GM19328 (cell line): ENCODE results near the gene RPP25L.

Experiments used
- ATAC-seq: cut with Tn5 transposase; IDR thresholded peaks from one replicate; pipeline ENCODE4 v1.9.1; 2021; ENCODE audit warnings: mild to moderate bottlenecking, moderate library complexity; ENCODE audit not compliant: unreplicated experiment

Gene RPP25L

DNA sequence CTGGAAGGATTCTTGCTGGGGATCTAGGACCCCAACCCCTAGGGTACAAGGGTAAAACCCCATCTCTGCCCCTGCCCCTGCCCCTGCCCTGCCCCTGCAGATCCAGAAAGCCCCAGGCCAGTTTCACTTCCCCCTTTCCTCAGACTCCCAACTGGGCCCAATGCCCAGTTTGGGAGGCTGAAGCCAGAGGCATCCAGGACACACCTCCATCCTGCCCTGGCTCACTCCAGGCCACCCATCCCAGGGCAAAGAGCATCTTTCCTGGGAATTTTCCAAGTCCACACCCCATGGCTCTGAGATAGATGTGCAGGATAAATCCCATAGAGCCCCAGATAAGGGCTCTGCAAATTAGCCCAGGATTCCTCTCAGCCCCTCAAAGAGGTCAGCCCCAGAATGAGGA, 39.8 kb downstream of the RPP25L start:
- ATAC-seq: no peak

DNA sequence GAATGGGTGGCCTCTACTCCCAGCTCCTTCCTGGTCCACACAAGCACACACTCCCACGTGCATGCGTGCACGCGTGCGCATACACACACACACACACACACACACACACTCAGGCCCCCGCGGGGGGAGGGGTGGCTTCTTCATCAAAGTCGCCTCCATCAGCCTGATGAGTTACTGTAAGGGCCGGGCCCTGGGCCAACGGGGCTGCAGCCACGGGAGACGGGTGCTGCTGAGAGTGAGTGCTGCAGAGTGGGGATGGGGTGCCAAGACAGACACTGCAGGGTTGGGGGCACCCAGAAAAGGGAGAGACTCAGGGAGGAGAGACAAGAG, 40.5 kb downstream of the RPP25L start:
- no peak for ATAC-seq

DNA sequence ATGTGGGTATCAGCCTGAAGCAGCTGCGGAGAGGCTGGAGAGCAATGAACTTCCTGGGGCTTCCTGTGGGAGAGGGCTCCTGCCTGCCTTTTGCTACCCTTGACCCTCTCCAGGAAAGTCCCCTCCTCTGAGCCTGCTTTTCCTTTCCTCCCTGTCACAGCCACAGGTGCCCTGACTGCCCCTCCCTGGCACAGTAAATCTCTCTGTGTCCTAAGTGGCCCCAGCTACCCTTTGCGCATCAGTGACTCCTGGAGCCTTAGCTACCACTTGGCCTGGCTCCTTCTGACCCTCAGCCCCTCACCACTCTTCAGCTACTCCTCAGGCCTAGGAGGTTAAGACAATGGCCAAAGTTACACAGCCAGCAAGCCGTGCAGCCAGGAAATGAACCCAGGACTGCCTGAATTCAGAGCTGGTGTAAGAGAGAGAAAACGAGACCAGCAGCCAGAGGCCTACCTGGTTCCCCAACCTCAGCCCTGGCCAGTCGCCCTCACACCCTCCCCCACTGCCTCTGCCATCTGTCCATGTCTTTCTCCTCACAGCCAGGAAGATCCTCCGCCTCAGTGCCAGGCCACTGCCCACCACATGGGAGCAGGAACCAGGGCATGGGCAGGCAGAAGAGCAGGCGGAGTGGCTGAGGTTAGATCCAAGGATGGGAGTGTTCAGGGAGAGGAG, 41.0 kb downstream of the RPP25L start:
- ATAC-seq: no peak

DNA sequence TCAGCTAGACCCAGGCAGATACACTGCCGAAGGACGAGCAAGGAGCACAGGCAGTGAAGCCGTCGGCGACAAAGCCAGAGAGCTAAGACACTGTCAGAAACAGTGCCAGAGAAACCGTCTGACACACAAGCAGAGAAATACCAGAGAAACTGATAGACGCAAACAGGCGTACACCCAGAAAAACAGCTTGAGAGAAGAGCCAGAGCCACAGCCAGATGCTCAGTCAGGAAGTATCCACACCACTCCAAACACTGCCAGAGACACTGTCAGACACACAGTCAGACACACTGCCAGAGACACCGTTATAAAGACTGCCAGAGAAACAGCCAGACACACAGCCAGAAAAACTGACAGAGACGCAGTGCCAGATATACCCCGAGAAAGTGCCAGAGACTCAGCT, 41.5 kb downstream of the RPP25L start:
- no peak for ATAC-seq

DNA sequence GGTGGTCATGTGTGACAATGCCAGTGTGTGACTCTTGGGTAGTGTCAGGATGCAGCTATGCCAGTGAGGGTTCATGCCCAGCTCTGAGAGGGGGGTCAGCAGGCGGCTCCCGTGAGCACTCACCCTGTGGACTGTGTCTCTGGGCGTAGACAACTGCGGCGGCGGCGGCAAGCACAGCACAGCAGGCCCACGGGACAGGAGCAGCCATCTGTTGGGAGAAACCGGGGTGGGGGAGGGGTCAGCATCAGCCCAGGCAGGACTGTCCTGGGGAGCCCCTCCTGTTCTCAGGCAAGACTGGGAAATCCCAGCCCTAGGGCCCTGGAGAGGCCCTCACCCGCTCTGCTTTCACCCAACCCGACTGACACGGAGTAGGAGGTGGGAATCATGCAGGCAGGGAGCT, 43.1 kb downstream of the RPP25L start:
- ATAC-seq: no peak

DNA sequence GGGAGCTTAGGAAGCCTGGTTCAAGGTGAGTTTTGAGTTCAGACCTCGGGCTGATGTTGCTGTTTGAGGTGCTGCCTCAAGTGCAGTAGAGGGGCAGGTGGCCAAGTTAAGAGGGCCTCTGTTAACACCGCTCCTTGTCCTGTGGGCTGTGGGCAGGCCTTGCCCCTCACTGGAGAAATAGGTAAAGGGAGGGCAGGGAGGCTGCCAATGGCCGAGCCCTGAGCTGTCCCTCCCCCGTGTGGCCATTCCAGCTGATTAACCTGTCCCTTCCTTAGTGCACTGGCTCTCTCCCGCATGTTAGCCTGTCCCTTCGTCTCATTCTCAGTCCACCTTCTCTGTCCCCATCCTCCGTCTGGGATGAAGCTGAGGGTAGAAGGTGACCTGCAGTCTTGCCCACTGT, 43.8 kb downstream of the RPP25L start:
- no peak for ATAC-seq

DNA sequence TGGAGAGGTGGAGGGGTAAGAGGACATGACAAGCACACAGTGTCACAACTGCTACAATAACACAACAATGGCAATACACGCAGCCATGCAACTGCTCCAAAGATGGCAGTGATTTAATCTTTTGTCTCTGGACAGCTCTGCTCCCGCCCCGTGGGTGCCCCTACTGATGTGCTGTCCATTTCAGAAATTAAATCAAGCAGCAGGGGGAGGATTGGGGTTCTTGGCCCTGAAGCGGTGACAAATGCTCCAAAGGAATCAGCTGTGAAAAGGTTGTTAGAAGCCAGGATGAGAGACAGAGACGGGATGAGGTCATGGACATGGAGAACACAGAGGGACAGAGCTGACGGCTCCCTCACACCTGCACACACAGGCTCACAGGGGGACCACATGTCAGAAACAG, 44.9 kb downstream of the RPP25L start:
- no peak for ATAC-seq

DNA sequence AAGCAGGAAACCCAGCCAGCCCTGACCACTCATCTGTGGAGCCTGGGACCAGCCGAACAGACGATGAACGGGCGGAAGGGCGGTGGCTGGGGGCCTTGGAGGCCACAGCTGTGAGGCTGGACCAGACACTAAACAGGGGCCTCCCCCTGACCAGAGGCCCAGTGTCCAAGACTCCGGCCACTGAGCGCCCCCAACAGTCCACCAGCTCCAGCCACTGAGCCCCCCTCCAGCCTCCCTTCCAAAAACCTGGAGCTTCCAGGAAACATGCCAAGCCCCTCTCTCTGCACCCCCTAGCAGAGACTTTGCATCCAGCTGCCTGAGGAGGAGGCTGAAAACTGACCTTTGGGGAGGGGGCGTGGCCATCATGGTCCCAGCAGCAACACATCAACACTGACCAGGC, 45.6 kb downstream of the RPP25L start:
- no peak for ATAC-seq

DNA sequence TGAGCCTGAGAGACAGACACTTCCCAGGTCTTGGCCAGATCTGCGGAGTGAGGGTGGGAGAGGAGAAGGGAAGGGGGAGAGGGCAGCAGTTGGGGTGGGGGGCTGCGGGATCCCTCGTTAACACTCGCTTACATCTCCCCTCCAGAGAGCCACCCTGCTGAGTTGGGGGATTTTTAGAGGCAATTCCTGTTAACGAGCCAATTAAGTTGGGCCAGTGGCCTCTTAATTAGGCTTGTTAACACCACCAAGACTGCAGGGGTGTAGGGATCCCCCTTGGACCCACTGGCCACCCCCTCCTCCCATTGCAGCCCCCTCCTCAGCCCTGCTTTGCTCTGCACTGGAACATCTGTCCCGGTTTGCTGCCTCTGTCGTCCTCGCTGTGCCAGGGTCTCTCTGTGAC, 46.0 kb downstream of the RPP25L start:
- no peak for ATAC-seq

DNA sequence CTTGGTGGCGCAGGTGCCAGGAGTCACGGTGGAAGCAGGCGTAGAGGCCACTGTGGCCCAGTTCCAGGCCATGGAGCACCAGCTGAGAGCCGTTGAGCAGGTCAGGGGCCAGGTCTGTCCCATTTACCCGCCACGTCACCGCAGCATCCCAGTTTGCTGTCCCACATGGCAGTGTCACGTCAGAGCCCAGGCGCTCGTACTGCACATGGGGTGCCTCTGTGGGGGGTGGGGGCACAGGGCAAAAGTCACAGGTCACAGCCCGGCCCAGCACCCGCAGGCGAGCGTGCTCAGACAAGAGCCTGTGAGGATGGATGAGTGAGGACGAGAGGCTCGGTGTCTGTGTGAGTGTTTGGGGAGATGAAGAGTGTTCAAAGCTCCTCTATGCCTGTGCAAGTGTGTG, 47.3 kb downstream of the RPP25L start:
- no peak for ATAC-seq

DNA sequence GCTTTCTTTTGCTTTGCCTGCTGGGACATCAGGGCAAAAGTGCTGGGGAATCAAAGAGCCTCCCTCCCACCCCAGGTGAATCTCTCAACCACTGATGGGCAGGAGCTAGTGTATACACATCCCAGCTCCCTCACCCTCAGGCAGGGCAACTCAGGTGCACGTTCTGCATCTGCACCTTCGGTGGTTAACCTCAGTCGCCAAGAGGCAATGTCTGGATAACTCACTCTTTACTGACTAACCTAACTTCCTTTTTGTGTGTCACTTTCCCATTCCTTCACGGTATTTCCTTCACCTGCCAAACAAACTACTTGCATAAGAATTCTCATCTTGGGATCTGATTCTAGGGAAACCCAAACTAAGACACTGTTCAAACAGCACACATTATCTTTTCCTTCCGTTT, 48.6 kb downstream of the RPP25L start:
- no peak for ATAC-seq

DNA sequence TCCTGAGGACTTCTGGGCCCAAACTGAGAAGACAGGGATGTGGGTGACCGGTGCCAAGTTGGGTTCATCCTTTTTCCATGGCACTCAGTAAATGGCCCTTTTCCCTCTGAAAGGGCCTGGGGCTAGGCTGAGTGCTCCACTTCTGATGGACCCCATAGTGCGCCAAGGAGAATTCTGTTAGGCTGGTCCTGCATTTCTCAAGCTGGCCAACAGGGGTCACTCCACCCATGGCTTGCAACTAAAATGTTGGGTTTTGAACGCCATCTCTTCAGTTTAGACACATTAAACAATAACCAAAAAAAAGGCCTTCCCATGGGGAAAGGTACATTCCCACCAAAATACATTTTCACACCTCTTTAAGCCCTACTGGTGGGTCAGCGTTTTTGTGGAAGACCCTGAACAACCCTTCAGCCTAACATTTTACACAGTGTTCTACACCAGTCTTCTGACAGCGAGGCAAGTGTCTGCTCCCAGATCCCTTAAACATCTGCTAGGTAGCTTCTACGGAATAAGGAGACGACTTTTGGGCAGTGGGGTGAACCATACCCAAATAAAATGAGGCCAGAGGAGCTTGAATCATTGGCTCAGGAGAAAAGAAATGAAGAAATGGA, 49.7 kb downstream of the RPP25L start:
- ATAC-seq: no peak

DNA sequence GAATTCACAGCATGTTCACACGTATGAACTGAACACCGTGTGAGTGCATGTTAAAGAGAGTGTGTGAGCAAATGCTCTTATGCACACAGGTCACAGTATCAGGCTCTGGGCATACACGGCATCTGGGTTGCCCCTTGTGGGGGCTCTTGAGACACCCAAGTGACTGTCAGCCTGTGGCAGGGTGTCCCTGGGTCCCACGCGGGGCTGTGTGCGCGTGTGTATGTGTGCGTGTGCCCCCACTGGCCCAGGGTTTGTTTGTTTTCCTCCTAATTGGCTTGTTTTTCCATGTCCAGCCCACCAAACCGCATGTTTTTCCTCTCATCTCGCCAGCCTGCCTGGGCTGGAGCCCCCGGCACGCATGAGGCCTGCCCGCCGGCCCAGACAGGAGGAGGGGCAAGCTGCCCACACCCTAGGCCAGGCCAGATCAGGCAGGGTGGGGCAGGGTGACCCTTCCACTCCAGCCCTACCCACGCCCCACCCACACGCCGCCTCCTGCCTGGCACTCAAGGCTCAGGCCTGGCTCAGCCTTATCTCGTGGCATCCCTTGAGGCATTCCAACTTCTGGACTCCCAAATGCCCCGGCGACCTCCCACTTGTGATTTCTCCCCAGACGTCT, 51.2 kb downstream of the RPP25L start:
- no peak for ATAC-seq
